ENCODE data around the gene RNF214.

- TF ChIP-seq POLR2A (IDR thresholded peaks at IDR 0.05) (no peak), CTCF (IDR thresholded peaks at IDR 0.05) (no peak)
Observed at GRCh38 chr11:117334896-117335295, 102.4 kb downstream of the RNF214 start.
